Activated B cell treated with CpG ODN at 0.5 μM for 24 hours (primary cell): ENCODE measurements around the gene AKAP8L. TPM values are rescaled to one million over a fixed set of nuclear protein-coding genes. Genes with fewer than 3 reads are reported as not detected.
A peak's percentile ranks its signal among the peaks of the same experiment; 100 is the strongest.

ENCODE experiments used
- ATAC-seq: fragments of 200-7000 bp; cut with Tn5 transposase; one replicate; pipeline ENCODE4 v1.10.0; 2021; ENCODE audit warnings: low read depth, mild to moderate bottlenecking, moderate library complexity
- CTCF ChIA-PET: fragments of 350-600 bp; sonication (Branson Sonifier 250); formaldehyde crosslinking; loops from one replicate; lab custom pipeline; 2021; ENCODE audit warnings: antibody characterized with exemption; lab: Charles Lee
- POLR2A ChIA-PET: fragments of 350-600 bp; sonication (Branson Sonifier 250); formaldehyde crosslinking; loops from one replicate; lab custom pipeline; 2021; ENCODE audit warnings: antibody characterized with exemption; lab: Charles Lee
- DNase-seq: peaks from one replicate; pipeline ENCODE4 v3.0.0; 2022
- H3K27ac Mint-ChIP-seq: one replicate; pipeline ENCODE4 v1.8.0; 2020; ENCODE audit warnings: mixed read lengths
- H3K27me3 Mint-ChIP-seq: one replicate; pipeline ENCODE4 v1.8.0; 2021; ENCODE audit warnings: mixed read lengths
- H3K36me3 Mint-ChIP-seq: one replicate; pipeline ENCODE4 v1.8.0; 2021; ENCODE audit warnings: low read depth, mixed read lengths
- H3K4me1 Mint-ChIP-seq: one replicate; pipeline ENCODE4 v1.8.0; 2021; ENCODE audit warnings: mixed read lengths
- H3K4me3 Mint-ChIP-seq: one replicate; pipeline ENCODE4 v1.8.0; 2020; ENCODE audit warnings: mild to moderate bottlenecking, mixed read lengths
- H3K9me3 Mint-ChIP-seq: one replicate; pipeline ENCODE4 v1.8.0; 2020; ENCODE audit warnings: mixed read lengths
- intact Hi-C: fragments of 100-400 bp; cut with micrococcal nuclease; formaldehyde crosslinking; loops from one replicate; pipeline ENCODE4 v1.15.1; 2024
- total RNA-seq: library from RNA; stranded (reverse); gene quantifications from 2 replicates; pipeline ENCODE4 v1.2.3, GENCODE V29; 2022
- TF ChIP-seq, protein P1 (sequence below): fragments of 200-600 bp; IDR thresholded peaks from one replicate; pipeline ENCODE4 v1.8.0; 2022; ENCODE audit warnings: antibody characterized with exemption, mild to moderate bottlenecking

AKAP8L gene
- total RNA-seq, 1 donor from 2014 or later = 163 TPM

- no peak for DNase-seq
- Mint-ChIP-seq H3K4me1 (peaks cover 26% of the 10 kb centered on the region), H3K27me3 (no peaks in the 10 kb centered on the region), H3K4me3 (no peak overlapping the region), H3K27ac (no peak overlapping the region), H3K36me3 (peaks cover 53% of the 10 kb centered on the region), H3K9me3 (no peaks in the 10 kb centered on the region)
- CTCF ChIA-PET = interaction anchor here (1.4 to 7.0 kb wide), 2 partner anchors 11 to 134 kb away, joined by 6 to 87 read pairs; no protein-coding TSS in a partner anchor
- ATAC-seq = no peak
- intact Hi-C loops = no loop called here
- TF ChIP-seq, protein P1, sequence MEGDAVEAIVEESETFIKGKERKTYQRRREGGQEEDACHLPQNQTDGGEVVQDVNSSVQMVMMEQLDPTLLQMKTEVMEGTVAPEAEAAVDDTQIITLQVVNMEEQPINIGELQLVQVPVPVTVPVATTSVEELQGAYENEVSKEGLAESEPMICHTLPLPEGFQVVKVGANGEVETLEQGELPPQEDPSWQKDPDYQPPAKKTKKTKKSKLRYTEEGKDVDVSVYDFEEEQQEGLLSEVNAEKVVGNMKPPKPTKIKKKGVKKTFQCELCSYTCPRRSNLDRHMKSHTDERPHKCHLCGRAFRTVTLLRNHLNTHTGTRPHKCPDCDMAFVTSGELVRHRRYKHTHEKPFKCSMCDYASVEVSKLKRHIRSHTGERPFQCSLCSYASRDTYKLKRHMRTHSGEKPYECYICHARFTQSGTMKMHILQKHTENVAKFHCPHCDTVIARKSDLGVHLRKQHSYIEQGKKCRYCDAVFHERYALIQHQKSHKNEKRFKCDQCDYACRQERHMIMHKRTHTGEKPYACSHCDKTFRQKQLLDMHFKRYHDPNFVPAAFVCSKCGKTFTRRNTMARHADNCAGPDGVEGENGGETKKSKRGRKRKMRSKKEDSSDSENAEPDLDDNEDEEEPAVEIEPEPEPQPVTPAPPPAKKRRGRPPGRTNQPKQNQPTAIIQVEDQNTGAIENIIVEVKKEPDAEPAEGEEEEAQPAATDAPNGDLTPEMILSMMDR = no peak
- POLR2A ChIA-PET = interaction anchor here (1.3 kb wide), 1 partner anchor 9 kb away, joined by 3 read pairs; no protein-coding TSS in a partner anchor
These were observed 3.0 kb upstream of the AKAP8L start for GRCh38 chr19:15421721-15422260.

DNA sequence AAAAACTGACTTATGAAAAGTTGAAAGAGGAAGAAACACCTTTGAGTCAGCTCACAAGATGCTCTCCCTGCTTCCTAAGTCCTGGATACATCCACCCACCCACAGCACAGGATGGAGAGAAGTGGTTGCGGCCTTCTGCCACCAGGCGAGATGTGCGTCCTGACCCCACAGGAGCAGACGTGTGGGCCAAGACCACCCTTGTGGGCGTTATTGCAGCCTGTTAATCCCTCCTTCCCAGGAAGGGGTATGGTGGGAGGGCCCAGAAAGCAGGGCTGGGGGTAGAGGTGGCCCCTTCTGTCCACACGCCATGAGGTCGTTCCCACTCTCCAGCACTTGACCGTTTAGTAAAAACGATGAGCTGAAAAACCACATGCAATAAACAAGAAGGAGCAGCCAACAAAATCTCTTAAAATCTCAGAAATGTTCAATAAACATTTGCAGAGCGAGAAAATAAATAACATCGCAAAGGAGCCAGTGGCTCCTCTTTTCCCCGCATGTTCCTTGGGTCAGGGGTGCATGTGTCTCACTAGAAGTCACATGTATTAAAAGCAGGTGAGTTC lies 2.4 kb upstream of the AKAP8L start:
- H3K27me3 Mint-ChIP-seq = no peaks in the 10 kb centered on the region
- ChIA-PET CTCF (interaction anchor here (1.4 to 7.0 kb wide), 3 partner anchors 12 to 329 kb away, joined by 6 to 87 read pairs (median 9); no protein-coding TSS in a partner anchor), POLR2A (interaction anchor here (0.9 to 1.3 kb wide), 2 partner anchors 9 to 41 kb away, joined by 3 read pairs; no protein-coding TSS in a partner anchor)
- no peak overlapping the region for H3K27ac Mint-ChIP-seq
- intact Hi-C loops = no loop called here
- peaks cover 32% of the 10 kb centered on the region for H3K4me1 Mint-ChIP-seq
- ATAC-seq = no peak
- DNase-seq = no peak
- H3K4me3 Mint-ChIP-seq = no peak overlapping the region
- TF ChIP-seq, protein P1 = no peak
- peaks cover 52% of the 10 kb centered on the region for H3K36me3 Mint-ChIP-seq
- H3K9me3 Mint-ChIP-seq = no peaks in the 10 kb centered on the region

GRCh38 chr19:15419413-15420025 lies 731 bp upstream of the AKAP8L start:
- ChIA-PET POLR2A (interaction anchor here (0.5 to 3.5 kb wide), 24 partner anchors 9 to 947 kb away, joined by 3 to 82 read pairs (median 4); partner anchors contain the start of genes AKAP8, BRD4 and FAM32A), CTCF (interaction anchor here (0.7 to 7.0 kb wide), 20 partner anchors 10 to 327 kb away, joined by 3 to 87 read pairs (median 5); partner anchors contain the start of gene AKAP8)
- peaks cover 42% of the 10 kb centered on the region for H3K4me1 Mint-ChIP-seq
- peak overlapping the region; percentile 99 for H3K4me3 Mint-ChIP-seq
- intact Hi-C loops = loop anchor here (1.0 to 2.0 kb wide), 10 partner anchors 13 to 294 kb away; partner anchors contain the start of genes AKAP8, BRD4, RASAL3 and WIZ
- no peaks in the 10 kb centered on the region for H3K9me3 Mint-ChIP-seq
- H3K27ac Mint-ChIP-seq = no peak overlapping the region
- H3K36me3 Mint-ChIP-seq = peaks cover 52% of the 10 kb centered on the region
- DNase-seq (no peak), ATAC-seq (no peak)
- TF ChIP-seq, protein P1 = no peak
- no peaks in the 10 kb centered on the region for H3K27me3 Mint-ChIP-seq

- H3K9me3 Mint-ChIP-seq = no peaks in the 10 kb centered on the region
- TF ChIP-seq, protein P1 = no peak
- ChIA-PET POLR2A (interaction anchor here (0.8 to 3.5 kb wide), 16 partner anchors 9 to 293 kb away, joined by 3 to 82 read pairs (median 4); partner anchors contain the start of genes AKAP8 and BRD4), CTCF (interaction anchor here (1.0 to 7.0 kb wide), 11 partner anchors 8 to 155 kb away, joined by 4 to 87 read pairs (median 5); partner anchors contain the start of gene AKAP8)
- H3K4me3 Mint-ChIP-seq = peak overlapping the region; percentile 99
- H3K36me3 Mint-ChIP-seq = peaks cover 43% of the 10 kb centered on the region
- H3K27me3 Mint-ChIP-seq = no peaks in the 10 kb centered on the region
- ATAC-seq (no peak), DNase-seq (no peak)
- intact Hi-C loops = loop anchor here (2.0 kb wide), 1 partner anchor 85 kb away; the partner anchor contains the start of gene BRD4
- H3K27ac Mint-ChIP-seq = peak overlapping the region; percentile 99
- peaks cover 48% of the 10 kb centered on the region for H3K4me1 Mint-ChIP-seq
These were observed 583 bp downstream of the AKAP8L start for GRCh38 chr19:15418231-15418578.
